ENCODE results near the gene DNAH5. TPM values are rescaled to one million over a fixed set of nuclear protein-coding genes. Genes with fewer than 3 reads are reported as not detected.
"Not testable (repeated sequence)": the region's sequence is repeated elsewhere in the genome, so short reads cannot be mapped to it uniquely, and the experiment has no call there.

The DNAH5 gene
- total RNA-seq, 1 donor from 2014 or later: not detected

DNA sequence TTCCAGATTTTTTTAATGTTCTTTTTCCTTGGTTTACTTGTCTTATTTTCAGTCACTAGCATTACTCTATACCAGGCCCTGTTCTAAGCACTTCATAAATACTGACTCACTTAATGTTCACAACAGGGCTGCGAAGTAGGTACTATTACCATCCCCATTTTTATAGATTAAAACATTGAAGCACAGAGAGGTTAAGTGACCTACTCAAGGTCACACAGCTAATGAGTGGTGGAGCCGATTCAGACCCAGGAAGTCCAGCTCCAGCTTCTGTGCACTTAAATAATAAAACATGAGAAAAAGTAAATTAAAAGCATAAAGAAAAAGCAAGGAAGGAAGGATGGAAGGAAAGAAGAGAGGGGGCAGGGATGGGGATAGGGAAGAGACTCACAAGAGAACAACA is 45.3 kb upstream of the DNAH5 start:
- DNase-seq (no peak), ATAC-seq (ENCODE audit: low read depth) (no peak)
- Mint-ChIP-seq H3K4me1 (peaks cover 2% of the 10 kb centered on the region), H3K27me3 (peaks cover 23% of the 10 kb centered on the region), H3K27ac (no peak overlapping the region), H3K9me3 (no peaks in the 10 kb centered on the region), H3K4me3 (no peak overlapping the region), H3K36me3 (ENCODE audit: low read depth) (no peaks in the 10 kb centered on the region)
- CTCF ChIA-PET: interaction anchor here (1.4 kb wide), 1 partner anchor 281 kb away, joined by 4 read pairs; no protein-coding TSS in a partner anchor
- POLR2A ChIA-PET: interaction anchor here (1.2 kb wide), 1 partner anchor 297 kb away, joined by 11 read pairs; no protein-coding TSS in a partner anchor
- intact Hi-C loops (cut with micrococcal nuclease): loop anchor here (2.0 to 5.0 kb wide), 2 partner anchors 119 to 222 kb away; no protein-coding TSS in a partner anchor
- TF ChIP-seq, protein P1, sequence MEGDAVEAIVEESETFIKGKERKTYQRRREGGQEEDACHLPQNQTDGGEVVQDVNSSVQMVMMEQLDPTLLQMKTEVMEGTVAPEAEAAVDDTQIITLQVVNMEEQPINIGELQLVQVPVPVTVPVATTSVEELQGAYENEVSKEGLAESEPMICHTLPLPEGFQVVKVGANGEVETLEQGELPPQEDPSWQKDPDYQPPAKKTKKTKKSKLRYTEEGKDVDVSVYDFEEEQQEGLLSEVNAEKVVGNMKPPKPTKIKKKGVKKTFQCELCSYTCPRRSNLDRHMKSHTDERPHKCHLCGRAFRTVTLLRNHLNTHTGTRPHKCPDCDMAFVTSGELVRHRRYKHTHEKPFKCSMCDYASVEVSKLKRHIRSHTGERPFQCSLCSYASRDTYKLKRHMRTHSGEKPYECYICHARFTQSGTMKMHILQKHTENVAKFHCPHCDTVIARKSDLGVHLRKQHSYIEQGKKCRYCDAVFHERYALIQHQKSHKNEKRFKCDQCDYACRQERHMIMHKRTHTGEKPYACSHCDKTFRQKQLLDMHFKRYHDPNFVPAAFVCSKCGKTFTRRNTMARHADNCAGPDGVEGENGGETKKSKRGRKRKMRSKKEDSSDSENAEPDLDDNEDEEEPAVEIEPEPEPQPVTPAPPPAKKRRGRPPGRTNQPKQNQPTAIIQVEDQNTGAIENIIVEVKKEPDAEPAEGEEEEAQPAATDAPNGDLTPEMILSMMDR (IDR thresholded peaks at IDR 0.05): no peak

DNA sequence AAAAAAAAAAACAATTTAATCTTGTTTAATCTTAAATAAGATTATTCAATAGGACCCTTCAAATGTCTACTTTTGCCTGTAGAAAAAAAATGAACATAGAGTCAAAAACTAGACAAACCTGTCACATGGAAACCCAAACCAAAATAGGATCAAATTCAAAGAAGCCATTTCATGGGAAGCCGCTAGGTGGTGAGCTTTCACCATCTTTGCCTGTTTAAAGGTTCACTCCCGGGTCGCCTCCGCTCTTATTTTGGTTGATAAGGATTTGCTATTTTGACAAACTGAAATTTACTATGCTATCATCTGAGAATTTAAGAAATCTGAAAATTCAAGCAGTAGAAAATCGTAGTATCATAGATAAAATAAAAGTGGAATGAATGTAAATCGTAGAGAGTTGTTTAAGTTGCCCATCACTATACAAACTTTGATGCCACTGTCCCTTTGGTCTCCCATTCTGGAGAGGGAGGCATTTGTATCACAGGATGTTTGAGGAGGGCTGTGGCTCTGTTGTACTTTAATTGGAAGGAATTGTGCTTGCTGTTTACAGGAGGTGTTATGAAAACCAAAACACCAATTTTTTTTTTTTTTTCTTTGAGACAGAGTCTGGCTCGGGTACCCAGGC is 43.5 kb upstream of the DNAH5 start:
- CTCF ChIA-PET: interaction anchor here (1.0 to 2.5 kb wide), 8 partner anchors 24 to 660 kb away, joined by 3 to 12 read pairs (median 4); no protein-coding TSS in a partner anchor
- ATAC-seq (ENCODE audit: low read depth): peak; percentile 50

DNA sequence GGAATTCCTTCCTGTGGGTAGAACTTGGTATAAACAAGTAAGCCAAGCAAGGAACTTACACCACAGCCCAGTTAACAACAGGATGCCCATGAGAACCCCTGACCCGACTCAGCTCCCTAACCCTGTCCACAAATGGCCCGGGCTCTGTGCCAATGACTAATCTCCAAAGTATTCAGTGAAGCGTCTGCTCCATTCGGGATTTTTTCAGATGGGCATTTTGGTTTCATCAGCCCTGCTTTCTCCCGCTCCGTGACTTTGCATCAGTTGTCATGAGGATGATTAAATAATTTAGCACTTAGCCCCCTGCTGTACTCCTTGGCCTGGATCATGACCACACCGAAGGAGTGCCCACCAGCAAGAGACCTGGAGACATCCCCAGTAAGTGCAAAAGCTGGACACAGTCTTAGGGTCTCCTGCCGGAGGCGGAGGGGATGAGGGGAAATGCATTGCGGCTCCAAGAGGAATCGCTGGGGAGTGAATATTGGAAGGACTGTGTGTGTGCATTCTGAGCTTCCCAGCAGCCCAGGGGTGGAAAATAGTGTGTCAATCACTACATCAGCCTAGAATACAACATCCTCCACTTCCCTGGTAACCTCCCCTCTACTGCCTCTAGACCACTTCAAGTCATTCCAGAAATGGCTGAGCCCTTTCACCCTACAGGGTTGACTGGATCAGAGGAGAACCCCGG is 41.4 kb upstream of the DNAH5 start:
- DNase-seq (no peak), ATAC-seq (ENCODE audit: low read depth) (no peak)
- H3K27ac Mint-ChIP-seq: no peak overlapping the region
- peaks cover 2% of the 10 kb centered on the region for H3K4me1 Mint-ChIP-seq
- H3K36me3 Mint-ChIP-seq (ENCODE audit: low read depth): no peaks in the 10 kb centered on the region
- peaks cover 16% of the 10 kb centered on the region for H3K27me3 Mint-ChIP-seq
- POLR2A ChIA-PET: no interaction called here
- no peaks in the 10 kb centered on the region for H3K9me3 Mint-ChIP-seq
- no peak overlapping the region for H3K4me3 Mint-ChIP-seq
- TF ChIP-seq, protein P1 (IDR thresholded peaks at IDR 0.05): no peak
- CTCF ChIA-PET: interaction anchor here (2.5 kb wide), 1 partner anchor 379 kb away, joined by 12 read pairs; no protein-coding TSS in a partner anchor
- intact Hi-C loops (cut with micrococcal nuclease): loop anchor here (5.0 kb wide), 1 partner anchor 226 kb away; no protein-coding TSS in a partner anchor

More for the DNA sequence above, 43.5 kb upstream of the DNAH5 start:
- peaks cover 2% of the 10 kb centered on the region for H3K4me1 Mint-ChIP-seq
- H3K27me3 Mint-ChIP-seq: peaks cover 15% of the 10 kb centered on the region
- H3K36me3 Mint-ChIP-seq (ENCODE audit: low read depth): no peaks in the 10 kb centered on the region
- no peak for DNase-seq
- intact Hi-C loops (cut with micrococcal nuclease): loop anchor here (1.0 to 5.0 kb wide), 7 partner anchors 121 to 1026 kb away; no protein-coding TSS in a partner anchor
- no peak overlapping the region for H3K27ac Mint-ChIP-seq
- H3K4me3 Mint-ChIP-seq: no peak overlapping the region
- POLR2A ChIA-PET: interaction anchor here (0.6 to 0.7 kb wide), 4 partner anchors 274 to 593 kb away, joined by 3 to 4 read pairs (median 3); no protein-coding TSS in a partner anchor
- TF ChIP-seq, protein P1 (IDR thresholded peaks at IDR 0.05): peak; percentile 86
- H3K9me3 Mint-ChIP-seq: no peaks in the 10 kb centered on the region

DNA sequence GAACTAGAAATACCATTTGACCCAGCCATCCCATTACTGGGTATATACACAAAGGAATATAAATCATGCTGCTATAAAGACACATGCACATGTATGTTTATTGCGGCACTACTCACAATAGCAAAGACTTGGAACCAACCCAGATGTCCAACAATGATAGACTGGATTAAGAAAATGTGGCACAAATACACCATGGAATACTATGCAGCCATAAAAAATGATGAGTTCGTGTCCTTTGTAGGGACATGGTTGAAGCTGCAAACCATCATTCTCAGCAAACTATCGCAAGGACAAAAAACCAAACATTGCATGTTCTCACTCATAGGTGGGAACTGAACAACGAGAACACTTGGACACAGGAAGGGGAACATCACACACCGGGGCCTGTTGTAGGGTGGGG is 40.4 kb upstream of the DNAH5 start:
- intact Hi-C loops (cut with micrococcal nuclease): loop anchor here (5.0 kb wide), 1 partner anchor 227 kb away; no protein-coding TSS in a partner anchor

DNA sequence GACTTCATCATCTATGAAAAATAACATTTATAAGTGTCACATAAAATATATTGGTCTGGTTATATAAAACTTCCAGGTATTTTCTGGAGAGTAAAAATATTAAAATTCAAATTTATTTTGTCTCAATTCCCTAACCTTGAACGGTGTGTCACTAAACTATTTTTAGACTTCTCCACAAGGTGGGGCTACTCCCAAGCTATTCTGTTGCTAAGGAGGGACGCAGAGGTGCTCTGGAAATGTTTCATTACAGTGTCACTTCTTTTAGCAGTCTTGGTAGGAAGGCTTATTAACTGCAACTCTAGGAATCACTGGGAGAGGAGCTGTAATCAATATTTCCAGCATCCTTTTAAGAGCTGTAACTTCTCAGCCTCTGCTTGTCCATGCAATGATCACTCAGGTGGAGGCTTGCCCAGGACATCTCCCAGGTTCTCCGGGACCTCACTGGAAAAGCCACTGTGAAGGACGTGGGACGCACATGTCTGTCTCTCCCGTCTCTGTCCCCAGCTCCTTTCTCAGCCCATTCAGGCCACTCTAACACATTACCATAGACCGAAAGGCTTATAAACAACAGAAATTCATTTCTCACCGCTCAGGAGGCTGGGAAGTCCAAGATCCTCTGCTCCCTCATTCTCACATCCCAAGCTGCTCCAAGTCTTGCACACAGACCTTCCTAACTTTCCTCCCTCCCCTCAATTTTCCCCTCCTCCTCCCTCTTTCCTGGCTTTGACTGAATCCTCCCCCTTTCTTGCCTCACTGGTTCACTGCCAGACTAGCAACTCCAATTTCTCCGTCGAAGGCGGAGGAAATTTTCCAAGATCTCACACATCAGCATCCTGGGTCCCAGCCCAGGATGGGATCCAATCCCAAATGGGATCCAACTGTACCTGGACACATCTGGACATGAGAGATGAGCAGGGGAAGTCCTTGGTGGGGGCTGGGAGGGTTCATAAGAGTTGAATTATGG is 32.7 kb upstream of the DNAH5 start:
- Mint-ChIP-seq H3K36me3 (ENCODE audit: low read depth) (no peaks in the 10 kb centered on the region), H3K27ac (no peak overlapping the region), H3K27me3 (peaks cover 27% of the 10 kb centered on the region), H3K9me3 (no peaks in the 10 kb centered on the region), H3K4me1 (no peaks in the 10 kb centered on the region), H3K4me3 (no peak overlapping the region)
- ATAC-seq (ENCODE audit: low read depth) (no peak), DNase-seq (no peak)
- POLR2A ChIA-PET: no interaction called here
- intact Hi-C loops (cut with micrococcal nuclease): no loop called here
- TF ChIP-seq, protein P1 (IDR thresholded peaks at IDR 0.05): no peak
- CTCF ChIA-PET: interaction anchor here (1.4 kb wide), 1 partner anchor 672 kb away, joined by 3 read pairs; no protein-coding TSS in a partner anchor

More for the DNA sequence above, 40.4 kb upstream of the DNAH5 start:
- H3K27ac Mint-ChIP-seq; H3K4me3 Mint-ChIP-seq; DNase-seq; ATAC-seq (ENCODE audit: low read depth); H3K9me3 Mint-ChIP-seq; POLR2A ChIA-PET; H3K4me1 Mint-ChIP-seq; H3K36me3 Mint-ChIP-seq (ENCODE audit: low read depth): not testable (repeated sequence)
- CTCF ChIA-PET: interaction anchor here (1.0 kb wide), 1 partner anchor 664 kb away, joined by 3 read pairs; no protein-coding TSS in a partner anchor
- H3K27me3 Mint-ChIP-seq: peaks cover 25% of the 10 kb centered on the region

Data from activated B cell treated with CpG ODN at 0.5 μM for 24 hours (primary cell).